SK-N-SH (cell line): ENCODE data around the gene CCNK. TPM values are rescaled to one million over a fixed set of nuclear protein-coding genes. Genes with fewer than 3 reads are reported as not detected.

ENCODE experiments used
- CTCF ChIA-PET: fragments of 300-600, 350-600 bp; formaldehyde crosslinking; extraction: SDS; loops from one replicate; lab custom pipeline; 2021; lab: Yijun Ruan, JAX
- POLR2A ChIA-PET: fragments of 350-600 bp; sonication (Branson Sonifier 250); formaldehyde crosslinking; extraction: SDS; loops from one replicate; lab custom pipeline; 2020; ENCODE audit warnings: antibody characterized with exemption, inconsistent platforms; lab: Yijun Ruan, JAX
- DNase-seq: peaks from one replicate; pipeline ENCODE4 v3.0.0; 2012
- H2AFZ ChIP-seq: fragments of 200-600 bp; sonication (generic); 2 replicates; pipeline ENCODE4 v1.8.1; 2016; ENCODE audit warnings: antibody characterized with exemption, mild to moderate bottlenecking, low read depth
- H3F3A ChIP-seq: fragments of 200-600 bp; sonication (generic); replicated peaks from 2 replicates; pipeline ENCODE3; 2016; ENCODE audit warnings: antibody characterized with exemption, mild to moderate bottlenecking; ENCODE audit not compliant: insufficient read depth
- H3K27ac ChIP-seq, 2 experiments: fragments of 200-500 bp in 1 of 2; fragments of 200-600 bp in 1 of 2; sonication (Bioruptor generic) in 1 of 2; sonication (generic), shearing (Covaris generic) in 1 of 2; 2 replicates each; pipeline versions ENCODE4 v1.5.1 to v1.6.1; 2014 to 2016; ENCODE audit warnings: low read depth in 2 of 2, inconsistent platforms in 1 of 2, low read length in 1 of 2, mild to moderate bottlenecking in 1 of 2, mixed read lengths in 1 of 2
- H3K27me3 ChIP-seq: fragments of 200-600 bp; sonication (generic), shearing (Covaris generic); 2 replicates; pipeline ENCODE4 v1.6.1; 2016; ENCODE audit warnings: mixed run types; ENCODE audit not compliant: insufficient read depth
- H3K36me3 ChIP-seq, 2 experiments: fragments of 200-500 bp in 1 of 2; fragments of 200-600 bp in 1 of 2; sonication (Bioruptor generic) in 1 of 2; sonication (generic) in 1 of 2; replicated peaks in 1 of 2; 2 replicates each; pipeline versions ENCODE3 to v1.5.1; 2014 to 2016; ENCODE audit warnings: low read length in 1 of 2, mild to moderate bottlenecking in 1 of 2; ENCODE audit not compliant: insufficient read depth in 2 of 2, control insufficient read depth in 1 of 2
- H3K4me1 ChIP-seq, 2 experiments: fragments of 200-500 bp in 1 of 2; fragments of 200-600 bp in 1 of 2; sonication (Bioruptor generic) in 1 of 2; sonication (generic), shearing (Covaris generic) in 1 of 2; 2 replicates each; pipeline versions ENCODE4 v1.5.1 to v1.6.1; 2014 to 2016; ENCODE audit warnings: low read depth in 1 of 2, low read length in 1 of 2, mixed run types in 1 of 2; ENCODE audit not compliant: insufficient read depth in 2 of 2, control insufficient read depth in 1 of 2
- H3K4me2 ChIP-seq: fragments of 200-600 bp; sonication (generic), shearing (Covaris generic); 2 replicates; pipeline ENCODE4 v1.6.1; 2017; ENCODE audit warnings: mixed run types
- H3K4me3 ChIP-seq, 2 experiments: fragments of 200-500 bp in 1 of 2; fragments of 200-600 bp in 1 of 2; sonication (Bioruptor generic) in 1 of 2; sonication (generic), shearing (Covaris generic) in 1 of 2; 2 replicates each; pipeline versions ENCODE4 v1.5.1 to v1.8.1; 2014 to 2016; ENCODE audit warnings: low read depth in 2 of 2, inconsistent platforms in 1 of 2, low read length in 1 of 2, mild to moderate bottlenecking in 1 of 2, mixed read lengths in 1 of 2, moderate library complexity in 1 of 2
- H3K79me2 ChIP-seq: fragments of 200-600 bp; sonication (generic); 2 replicates; pipeline ENCODE4 v1.8.1; 2017; ENCODE audit warnings: mild to moderate bottlenecking; ENCODE audit not compliant: insufficient read depth
- H3K9ac ChIP-seq: fragments of 200-600 bp; sonication (generic); 2 replicates; pipeline ENCODE4 v1.6.1; 2017; ENCODE audit warnings: mixed run types
- H3K9me2 ChIP-seq: fragments of 200-600 bp; sonication (generic); 2 replicates; pipeline ENCODE4 v1.6.1; 2017; ENCODE audit warnings: mixed run types
- H3K9me3 ChIP-seq: fragments of 200-600 bp; sonication (generic); 2 replicates; pipeline ENCODE4 v1.6.1; 2017; ENCODE audit warnings: mixed run types, mild to moderate bottlenecking, moderate library complexity
- H4K20me1 ChIP-seq: fragments of 200-600 bp; sonication (generic); 2 replicates; pipeline ENCODE4 v1.6.1; 2017; ENCODE audit warnings: mild to moderate bottlenecking, mixed run types; ENCODE audit not compliant: insufficient read depth
- FOSL2 ChIP-seq: IDR thresholded peaks from 2 replicates; pipeline ENCODE4 v1.4.0; 2012; ENCODE audit warnings: low read depth, mild to moderate bottlenecking, moderate library complexity, borderline replicate concordance
- FOXM1 ChIP-seq: IDR thresholded peaks from 2 replicates; pipeline ENCODE4 v1.4.0; 2012; ENCODE audit warnings: low read depth, mild to moderate bottlenecking
- GABPA ChIP-seq: IDR thresholded peaks from 2 replicates; pipeline ENCODE4 v1.4.0; 2012; ENCODE audit warnings: low read depth, mild to moderate bottlenecking
- GATA2 ChIP-seq: sonication (generic); formaldehyde crosslinking; IDR thresholded peaks from 2 replicates; pipeline ENCODE4 v1.5.0; 2020; ENCODE audit warnings: mild to moderate bottlenecking, missing genetic modification reagents
- IRF3 ChIP-seq: fragments of 150-350 bp; IDR thresholded peaks from 2 replicates; pipeline ENCODE4 v1.6.1; 2016; ENCODE audit warnings: mild to moderate bottlenecking, low read depth, low read length
- NFIC ChIP-seq: IDR thresholded peaks from 2 replicates; pipeline ENCODE4 v1.4.0; 2012; ENCODE audit warnings: borderline replicate concordance
- RCOR1 ChIP-seq: fragments of 150-350 bp; IDR thresholded peaks from 2 replicates; pipeline ENCODE4 v1.6.1; 2017; ENCODE audit warnings: antibody characterized with exemption, low read length
- SIN3A ChIP-seq: IDR thresholded peaks from 2 replicates; pipeline ENCODE4 v1.6.1; 2012; ENCODE audit warnings: low read depth, mild to moderate bottlenecking, low read length, moderate library complexity, borderline replicate concordance
- TAF1 ChIP-seq: IDR thresholded peaks from 2 replicates; pipeline ENCODE4 v1.6.1; 2012; ENCODE audit warnings: low read depth, mild to moderate bottlenecking, low read length, moderate library complexity, borderline replicate concordance
- TCF12 ChIP-seq: IDR thresholded peaks from 2 replicates; pipeline ENCODE4 v1.4.0; 2012
- TEAD4 ChIP-seq: IDR thresholded peaks from 2 replicates; pipeline ENCODE4 v1.4.0; 2012; ENCODE audit warnings: mild to moderate bottlenecking, borderline replicate concordance; ENCODE audit not compliant: insufficient read depth
- USF1 ChIP-seq: IDR thresholded peaks from 2 replicates; pipeline ENCODE4 v1.4.0; 2012; ENCODE audit warnings: low read depth, borderline replicate concordance
- USF2 ChIP-seq: fragments of 150-350 bp; IDR thresholded peaks from 2 replicates; pipeline ENCODE4 v1.6.1; 2017; ENCODE audit warnings: antibody characterized with exemption, low read length, low read depth, borderline replicate concordance
- WGBS: methylation state at CpG from one replicate; pipeline ENCODE4 v1.1.6; 2017; ENCODE audit warnings: low lambda C conversion rate; 5-methylcytosine and 5-hydroxymethylcytosine counted together
- polyA plus RNA-seq, 3 experiments: library from polyadenylated mRNA; depleted of rRNA; stranded (reverse); fragments of >200 nt; gene quantifications; 2 replicates each; pipeline ENCODE4 v1.2.3, GENCODE V29; 2012

CCNK gene
- polyA plus RNA-seq, 1 of the 3 experiments (the other 2 are of a cell fraction) = 14.6 TPM

GRCh38 chr14:99510556-99511139, 29.4 kb downstream of the CCNK start:
- Histone ChIP-seq H2AFZ (no peak overlapping the region), H3K9ac (no peak overlapping the region), H3K4me2 (no peak overlapping the region), H4K20me1 (0 out of 2 replicates have a peak, but pooled peaks cover 13% of the 10 kb centered on the region), H3K9me2 (no peaks in the 10 kb centered on the region), H3K4me3 (no peak overlapping the region), H3K36me3 (peaks cover 34 to 76% of the 10 kb centered on the region in 2 experiments), H3F3A (peaks cover 13% of the 10 kb centered on the region), H3K79me2 (no peaks in the 10 kb centered on the region), H3K27ac (no peak overlapping the region), H3K9me3 (no peaks in the 10 kb centered on the region), H3K4me1 (peaks cover 0 to 4% of the 10 kb centered on the region in 2 experiments; a peak in 1 of 4 replicates), H3K27me3 (no peaks in the 10 kb centered on the region)
- no peak for TF ChIP-seq USF1
- TF ChIP-seq IRF3 = no peak
- TF ChIP-seq GATA2 = no peak
- no peak for TF ChIP-seq USF2
- no peak for TF ChIP-seq FOSL2
- TF ChIP-seq NFIC = no peak
- no peak for TF ChIP-seq TEAD4
- no peak for TF ChIP-seq RCOR1
- TF ChIP-seq TAF1 = no peak
- TF ChIP-seq TCF12 = no peak
- TF ChIP-seq FOXM1 = no peak
- DNase-seq = peak; percentile 7
- ChIA-PET CTCF (interaction anchor here (1.7 kb wide), 1 partner anchor 118 kb away, joined by 5 read pairs; no protein-coding TSS in a partner anchor), POLR2A (no interaction called here)
- WGBS = 90% methylated on average over 15 of the region's 15 CpGs

GRCh38 chr14:99511421-99512109, 30.4 kb downstream of the CCNK start:
- Histone ChIP-seq H4K20me1 (0 out of 2 replicates have a peak, but pooled peaks cover 13% of the 10 kb centered on the region), H2AFZ (no peak overlapping the region), H3F3A (peaks cover 8% of the 10 kb centered on the region), H3K9me2 (no peaks in the 10 kb centered on the region), H3K4me2 (no peak overlapping the region), H3K36me3 (peaks cover 26 to 69% of the 10 kb centered on the region in 2 experiments), H3K27ac (peak overlapping the region in 1 of 2 experiments; percentile 16; a peak in 1 of 4 replicates), H3K9ac (no peak overlapping the region), H3K4me3 (no peak overlapping the region), H3K27me3 (no peaks in the 10 kb centered on the region), H3K4me1 (peaks cover 0 to 4% of the 10 kb centered on the region in 2 experiments; a peak in 1 of 4 replicates), H3K79me2 (no peaks in the 10 kb centered on the region), H3K9me3 (no peaks in the 10 kb centered on the region)
- DNase-seq = peak; percentile 21
- TF ChIP-seq GABPA (no peak), SIN3A (no peak), TCF12 (no peak)
- 87% methylated on average over 8 of the region's 12 CpGs for WGBS
- ChIA-PET POLR2A (no interaction called here), CTCF (interaction anchor here (0.8 to 1.7 kb wide), 3 partner anchors 10 to 117 kb away, joined by 3 to 5 read pairs (median 4); no protein-coding TSS in a partner anchor)
